ENCODE results near the gene HNRNPUL1.

GRCh38 chr19:41239961-41240574, 24.1 kb upstream of the HNRNPUL1 start:
- no peak for TF ChIP-seq FOXM1 (IDR thresholded peaks at IDR 0.05; ENCODE audit: borderline replicate concordance)
- TF ChIP-seq FOXA1 (IDR thresholded peaks at IDR 0.05), result no peak
- TF ChIP-seq ELF4 (IDR thresholded peaks at IDR 0.05), result no peak
- TF ChIP-seq ZNF384 (IDR thresholded peaks at IDR 0.05), result no peak
- no peak for TF ChIP-seq HDGF (IDR thresholded peaks at IDR 0.05; ENCODE audit: borderline replicate concordance)
- no peak for TF ChIP-seq TARDBP (IDR thresholded peaks at IDR 0.05)
- TF ChIP-seq LEF1 (IDR thresholded peaks at IDR 0.05; ENCODE audit: borderline replicate concordance), result no peak
- TF ChIP-seq PKNOX1 (IDR thresholded peaks at IDR 0.05), result no peak
- no peak for TF ChIP-seq SP1 (IDR thresholded peaks at IDR 0.05)
- TF ChIP-seq SUZ12 (IDR thresholded peaks at IDR 0.05), result no peak
- no peak for TF ChIP-seq FOXK2 (IDR thresholded peaks at IDR 0.05)
- no peak for TF ChIP-seq CTBP1 (IDR thresholded peaks at IDR 0.05; ENCODE audit: borderline replicate concordance)
- no peak for TF ChIP-seq ARNT (IDR thresholded peaks at IDR 0.05)
- TF ChIP-seq BHLHE40 (IDR thresholded peaks at IDR 0.05; ENCODE audit: borderline replicate concordance), result no peak

Measured in HEK293T (cell line).